SU-DHL-6 (cell line): ENCODE measurements around the gene MASP2.
"Not testable (repeated sequence)": the region's sequence is repeated elsewhere in the genome, so short reads cannot be mapped to it uniquely, and the experiment has no call there.

Experiments used
- H2AFZ ChIP-seq: fragments of 200-600 bp; sonication (generic); 2 replicates; pipeline ENCODE4 v1.6.1; 2014; ENCODE audit warnings: low read depth, mild to moderate bottlenecking, moderate library complexity, mixed read lengths, antibody characterized with exemption, low read length; ENCODE audit not compliant: severe bottlenecking
- H3F3A ChIP-seq: fragments of 200-600 bp; shearing (Covaris generic); 2 replicates; pipeline ENCODE4 v1.6.0; 2016; ENCODE audit warnings: antibody characterized with exemption, mild to moderate bottlenecking; ENCODE audit not compliant: insufficient read depth
- H3K27ac ChIP-seq: fragments of 200-600 bp; sonication (generic); 2 replicates; pipeline ENCODE4 v1.5.1; 2016; ENCODE audit warnings: low read depth, mild to moderate bottlenecking, low read length, moderate library complexity, mixed read lengths
- H3K27me3 ChIP-seq: fragments of 200-600 bp; sonication (generic), shearing (Covaris generic); 2 replicates; pipeline ENCODE4 v1.6.0; 2014; ENCODE audit warnings: mild to moderate bottlenecking, low read length
- H3K36me3 ChIP-seq: fragments of 200-600 bp; sonication (generic); 2 replicates; pipeline ENCODE4 v1.6.1; 2014; ENCODE audit warnings: mild to moderate bottlenecking, low read length, mixed read lengths
- H3K4me2 ChIP-seq: fragments of 300-600, 200-600 bp; shearing (Covaris generic), sonication (generic); 2 replicates; pipeline ENCODE4 v1.6.0; 2014; ENCODE audit warnings: low read length, low read depth, mild to moderate bottlenecking; ENCODE audit not compliant: poor library complexity, severe bottlenecking
- H3K4me3 ChIP-seq: fragments of 200-600 bp; sonication (generic); 2 replicates; pipeline ENCODE4 v1.5.1; 2014; ENCODE audit warnings: antibody characterized with exemption, low read length, mild to moderate bottlenecking, mixed read lengths; ENCODE audit not compliant: insufficient read depth, poor library complexity, severe bottlenecking
- H3K79me2 ChIP-seq: fragments of 200-600 bp; sonication (generic); 2 replicates; pipeline ENCODE4 v1.6.1; 2014; ENCODE audit warnings: mild to moderate bottlenecking, low read length, moderate library complexity; ENCODE audit not compliant: insufficient read depth
- H3K9ac ChIP-seq: fragments of 200-600 bp; sonication (generic); 2 replicates; pipeline ENCODE4 v1.7.0; 2014; ENCODE audit warnings: mild to moderate bottlenecking, low read length
- H3K9me2 ChIP-seq: fragments of 200-600 bp; sonication (generic); replicated peaks from 2 replicates; pipeline ENCODE4 v1.6.1; 2014; ENCODE audit warnings: low read length; ENCODE audit not compliant: insufficient read depth
- H3K9me3 ChIP-seq: fragments of 200-600 bp; sonication (generic); 2 replicates; pipeline ENCODE4 v1.6.1; 2014; ENCODE audit warnings: low read length, mixed read lengths; ENCODE audit not compliant: insufficient read depth
- H4K20me1 ChIP-seq: fragments of 200-600 bp; sonication (generic); 2 replicates; pipeline ENCODE4 v1.6.1; 2014; ENCODE audit warnings: low read depth, mild to moderate bottlenecking, antibody characterized with exemption, low read length, moderate library complexity, mixed read lengths
- EZH2phosphoT487 ChIP-seq: fragments of 200-600 bp; sonication (generic), shearing (Covaris generic); conservative IDR thresholded peaks from 2 replicates; pipeline ENCODE4 v1.6.1; 2018; ENCODE audit warnings: mild to moderate bottlenecking, antibody characterized with exemption, low read length, moderate library complexity, mixed read lengths
- TF ChIP-seq, protein P1 (sequence below): fragments of 200-600 bp; sonication (generic); IDR thresholded peaks from one replicate; pipeline ENCODE4 v1.5.1; 2017; ENCODE audit warnings: antibody characterized with exemption, mild to moderate bottlenecking, low read length, moderate library complexity; ENCODE audit not compliant: insufficient read depth, poor library complexity, severe bottlenecking

MASP2 gene

GRCh38 chr1:11064942-11065341, 17.9 kb upstream of the MASP2 start:
- TF ChIP-seq, protein P1, sequence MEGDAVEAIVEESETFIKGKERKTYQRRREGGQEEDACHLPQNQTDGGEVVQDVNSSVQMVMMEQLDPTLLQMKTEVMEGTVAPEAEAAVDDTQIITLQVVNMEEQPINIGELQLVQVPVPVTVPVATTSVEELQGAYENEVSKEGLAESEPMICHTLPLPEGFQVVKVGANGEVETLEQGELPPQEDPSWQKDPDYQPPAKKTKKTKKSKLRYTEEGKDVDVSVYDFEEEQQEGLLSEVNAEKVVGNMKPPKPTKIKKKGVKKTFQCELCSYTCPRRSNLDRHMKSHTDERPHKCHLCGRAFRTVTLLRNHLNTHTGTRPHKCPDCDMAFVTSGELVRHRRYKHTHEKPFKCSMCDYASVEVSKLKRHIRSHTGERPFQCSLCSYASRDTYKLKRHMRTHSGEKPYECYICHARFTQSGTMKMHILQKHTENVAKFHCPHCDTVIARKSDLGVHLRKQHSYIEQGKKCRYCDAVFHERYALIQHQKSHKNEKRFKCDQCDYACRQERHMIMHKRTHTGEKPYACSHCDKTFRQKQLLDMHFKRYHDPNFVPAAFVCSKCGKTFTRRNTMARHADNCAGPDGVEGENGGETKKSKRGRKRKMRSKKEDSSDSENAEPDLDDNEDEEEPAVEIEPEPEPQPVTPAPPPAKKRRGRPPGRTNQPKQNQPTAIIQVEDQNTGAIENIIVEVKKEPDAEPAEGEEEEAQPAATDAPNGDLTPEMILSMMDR = no peak
- no peak for TF ChIP-seq EZH2phosphoT487
- Histone ChIP-seq H3F3A (peaks cover 13% of the 10 kb centered on the region), H3K27me3 (no peaks in the 10 kb centered on the region), H3K27ac (no peak overlapping the region), H3K36me3 (peaks cover 8% of the 10 kb centered on the region; the same call in 1 of the 2 replicates), H3K9ac (no peak overlapping the region), H2AFZ (no peak overlapping the region), H3K4me3 (no peak overlapping the region), H3K9me2 (no peaks in the 10 kb centered on the region), H4K20me1 (no peaks in the 10 kb centered on the region), H3K79me2 (peaks cover 9% of the 10 kb centered on the region; the same call in 1 of the 2 replicates), H3K9me3 (no peaks in the 10 kb centered on the region), H3K4me2 (no peak overlapping the region)

DNA sequence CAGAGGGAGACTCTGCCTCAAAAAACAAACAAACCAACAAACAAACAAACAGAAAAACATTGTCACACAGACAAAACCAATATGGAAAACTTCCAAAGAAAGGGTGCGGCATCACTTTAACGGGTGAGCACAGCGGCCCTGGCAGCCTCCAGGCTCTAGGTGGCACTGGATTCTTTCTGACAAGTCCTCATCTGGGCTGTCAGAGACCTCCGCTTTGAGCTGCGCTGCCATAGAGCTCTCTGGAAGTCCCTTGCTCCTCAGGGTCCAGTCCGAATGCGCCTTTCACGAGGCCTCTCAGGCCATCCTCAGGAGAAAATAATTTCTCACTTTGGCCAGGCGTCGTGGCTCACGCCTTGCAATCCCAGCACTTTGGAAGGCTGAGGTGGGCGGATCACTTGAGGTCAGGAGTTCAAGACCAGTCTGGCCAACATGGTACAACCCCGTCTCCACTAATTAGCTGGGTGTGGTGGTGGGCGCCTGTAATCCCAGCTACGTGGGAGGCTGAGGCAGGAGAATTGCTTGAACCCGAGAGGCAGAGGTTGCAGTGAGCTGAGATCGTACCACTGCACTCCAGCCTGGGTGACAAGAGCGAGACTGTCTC, 17.0 kb upstream of the MASP2 start:
- H3K36me3 ChIP-seq, H3K9ac ChIP-seq, H4K20me1 ChIP-seq, H3K9me2 ChIP-seq, H3K27me3 ChIP-seq, H3K27ac ChIP-seq, H3K9me3 ChIP-seq, H3K4me3 ChIP-seq, H2AFZ ChIP-seq, H3K4me2 ChIP-seq: not testable (repeated sequence)
- Histone ChIP-seq H3K79me2 (peaks cover 15% of the 10 kb centered on the region), H3F3A (peaks cover 13% of the 10 kb centered on the region)

DNA sequence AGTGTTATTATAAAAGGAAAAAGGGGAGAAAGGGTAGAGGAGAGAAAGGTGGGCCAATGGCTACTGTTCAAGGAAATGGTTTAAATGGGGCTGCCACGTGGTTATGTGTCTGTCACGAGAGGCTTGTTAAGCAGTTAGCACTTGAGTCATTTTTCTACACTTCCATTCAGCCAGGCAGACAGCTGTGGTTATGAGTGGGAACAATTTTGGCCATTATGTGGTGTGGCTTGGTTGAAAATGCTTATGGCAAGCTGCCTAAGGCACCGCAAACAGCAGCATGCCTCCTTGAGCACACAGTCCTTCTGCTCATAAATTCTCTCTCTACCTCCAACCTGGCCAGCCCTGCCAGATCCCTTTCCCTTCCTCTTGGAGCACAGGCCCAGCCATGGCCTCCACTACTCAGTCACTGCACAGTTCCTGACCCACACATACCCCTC, 15.9 kb upstream of the MASP2 start:
- TF ChIP-seq EZH2phosphoT487 = no peak
- TF ChIP-seq, protein P1 = no peak
- peaks cover 13% of the 10 kb centered on the region for H3F3A ChIP-seq
- no peaks in the 10 kb centered on the region for H3K9me3 ChIP-seq
- no peak overlapping the region for H3K4me2 ChIP-seq
- H3K9ac ChIP-seq = no peak overlapping the region
- no peak overlapping the region for H3K4me3 ChIP-seq
- no peaks in the 10 kb centered on the region for H4K20me1 ChIP-seq
- H3K36me3 ChIP-seq = peaks cover 8% of the 10 kb centered on the region; the same call in 1 of the 2 replicates
- no peaks in the 10 kb centered on the region for H3K9me2 ChIP-seq
- no peak overlapping the region for H2AFZ ChIP-seq
- no peak overlapping the region for H3K27ac ChIP-seq
- peaks cover 25% of the 10 kb centered on the region for H3K79me2 ChIP-seq
- H3K27me3 ChIP-seq = no peaks in the 10 kb centered on the region

DNA sequence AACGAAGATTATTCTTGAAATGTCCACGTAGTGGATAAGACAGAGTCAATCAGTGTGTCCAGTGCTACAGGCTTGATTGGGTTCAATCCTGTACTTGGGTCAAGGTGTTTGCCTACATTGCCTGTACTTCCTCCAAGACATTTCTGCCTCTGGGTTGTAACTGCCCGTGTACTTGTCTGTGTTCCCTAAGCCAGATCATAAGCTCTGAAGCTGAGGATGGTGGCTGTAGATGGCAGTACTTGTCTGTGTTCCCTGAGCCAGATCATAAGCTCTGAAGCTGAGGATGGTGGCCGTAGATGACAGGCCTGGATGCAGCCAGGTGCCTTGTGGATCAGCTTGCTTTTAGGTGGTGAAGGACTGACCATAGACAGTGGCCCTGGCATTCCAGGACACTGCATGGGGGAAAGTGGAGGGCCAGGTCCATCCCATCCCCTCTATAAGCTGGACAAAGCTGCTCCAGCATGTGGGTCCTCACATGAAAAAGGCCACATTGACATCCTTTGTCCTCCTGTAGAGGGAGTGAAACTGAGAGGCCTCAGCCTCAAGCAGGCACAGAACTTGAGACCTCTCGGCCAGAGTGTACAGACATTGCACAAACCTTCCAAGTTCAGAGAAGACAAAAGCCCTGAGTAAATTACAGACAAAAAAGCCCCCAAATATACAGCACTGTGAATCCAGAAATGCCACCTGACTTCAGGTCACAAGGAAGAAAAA, 14.8 kb upstream of the MASP2 start:
- no peaks in the 10 kb centered on the region for H3K9me3 ChIP-seq
- no peak overlapping the region for H3K4me3 ChIP-seq
- peaks cover 8% of the 10 kb centered on the region; the same call in 1 of the 2 replicates for H3K36me3 ChIP-seq
- H3K9me2 ChIP-seq = no peaks in the 10 kb centered on the region
- no peak overlapping the region for H3K4me2 ChIP-seq
- no peaks in the 10 kb centered on the region for H4K20me1 ChIP-seq
- no peak overlapping the region for H3K9ac ChIP-seq
- TF ChIP-seq, protein P1 = no peak
- no peak for TF ChIP-seq EZH2phosphoT487
- H3K27ac ChIP-seq = 0 out of 2 replicates have a peak overlapping the region, but pooled peaks have one; percentile 7
- no peaks in the 10 kb centered on the region for H3K27me3 ChIP-seq
- peaks cover 13% of the 10 kb centered on the region for H3F3A ChIP-seq
- no peak overlapping the region for H2AFZ ChIP-seq
- H3K79me2 ChIP-seq = peaks cover 27% of the 10 kb centered on the region
